KMS-11 (cell line): ENCODE measurements around the gene RITA1.

Source experiments
- H2AFZ ChIP-seq: fragments of 200-600 bp; sonication (generic); 2 replicates; pipeline ENCODE4 v1.6.1; 2016; ENCODE audit warnings: antibody characterized with exemption, mixed run types, low read depth
- H3K27ac ChIP-seq: fragments of 200-600 bp; sonication (generic); 2 replicates; pipeline ENCODE4 v1.6.1; 2016; ENCODE audit warnings: mild to moderate bottlenecking, mixed run types
- H3K27me3 ChIP-seq: fragments of 200-600 bp; sonication (generic); 2 replicates; pipeline ENCODE4 v1.6.1; 2017; ENCODE audit warnings: mild to moderate bottlenecking, low read depth, mixed run types, moderate library complexity; ENCODE audit not compliant: insufficient read depth
- H3K36me3 ChIP-seq: fragments of 200-600 bp; sonication (generic); 2 replicates; pipeline ENCODE4 v1.6.1; 2017; ENCODE audit warnings: mild to moderate bottlenecking, mixed run types; ENCODE audit not compliant: insufficient read depth
- H3K4me1 ChIP-seq: fragments of 200-600 bp; sonication (generic); 2 replicates; pipeline ENCODE4 v1.6.1; 2016; ENCODE audit warnings: mild to moderate bottlenecking, low read depth, mixed run types; ENCODE audit not compliant: poor library complexity, severe bottlenecking
- H3K4me2 ChIP-seq: fragments of 200-600 bp; sonication (generic); 2 replicates; pipeline ENCODE4 v1.7.0; 2016; ENCODE audit warnings: mild to moderate bottlenecking, mixed run types
- H3K4me3 ChIP-seq: fragments of 200-600 bp; sonication (generic); IDR thresholded peaks from 2 replicates; pipeline ENCODE4 v1.6.1; 2017; ENCODE audit warnings: low read depth, low read length, mixed read lengths; ENCODE audit not compliant: insufficient read depth
- H3K79me2 ChIP-seq: fragments of 200-600 bp; sonication (generic); 2 replicates; pipeline ENCODE4 v1.6.1; 2016; ENCODE audit warnings: low read depth, mixed run types; ENCODE audit not compliant: insufficient read depth
- H3K9ac ChIP-seq: fragments of 200-600 bp; sonication (generic); 2 replicates; pipeline ENCODE4 v1.6.1; 2016; ENCODE audit warnings: mild to moderate bottlenecking, mixed run types
- H4K20me1 ChIP-seq: fragments of 200-600 bp; sonication (generic); 2 replicates; pipeline ENCODE4 v1.6.1; 2016; ENCODE audit warnings: mild to moderate bottlenecking, mixed run types; ENCODE audit not compliant: insufficient read depth
- CTCF ChIP-seq: fragments of 200-600 bp; sonication (generic); conservative IDR thresholded peaks from 2 replicates; pipeline ENCODE4 v1.6.1; 2017; ENCODE audit warnings: low read depth, mild to moderate bottlenecking, antibody characterized with exemption, low read length, moderate library complexity, mixed read lengths

Gene RITA1

DNA sequence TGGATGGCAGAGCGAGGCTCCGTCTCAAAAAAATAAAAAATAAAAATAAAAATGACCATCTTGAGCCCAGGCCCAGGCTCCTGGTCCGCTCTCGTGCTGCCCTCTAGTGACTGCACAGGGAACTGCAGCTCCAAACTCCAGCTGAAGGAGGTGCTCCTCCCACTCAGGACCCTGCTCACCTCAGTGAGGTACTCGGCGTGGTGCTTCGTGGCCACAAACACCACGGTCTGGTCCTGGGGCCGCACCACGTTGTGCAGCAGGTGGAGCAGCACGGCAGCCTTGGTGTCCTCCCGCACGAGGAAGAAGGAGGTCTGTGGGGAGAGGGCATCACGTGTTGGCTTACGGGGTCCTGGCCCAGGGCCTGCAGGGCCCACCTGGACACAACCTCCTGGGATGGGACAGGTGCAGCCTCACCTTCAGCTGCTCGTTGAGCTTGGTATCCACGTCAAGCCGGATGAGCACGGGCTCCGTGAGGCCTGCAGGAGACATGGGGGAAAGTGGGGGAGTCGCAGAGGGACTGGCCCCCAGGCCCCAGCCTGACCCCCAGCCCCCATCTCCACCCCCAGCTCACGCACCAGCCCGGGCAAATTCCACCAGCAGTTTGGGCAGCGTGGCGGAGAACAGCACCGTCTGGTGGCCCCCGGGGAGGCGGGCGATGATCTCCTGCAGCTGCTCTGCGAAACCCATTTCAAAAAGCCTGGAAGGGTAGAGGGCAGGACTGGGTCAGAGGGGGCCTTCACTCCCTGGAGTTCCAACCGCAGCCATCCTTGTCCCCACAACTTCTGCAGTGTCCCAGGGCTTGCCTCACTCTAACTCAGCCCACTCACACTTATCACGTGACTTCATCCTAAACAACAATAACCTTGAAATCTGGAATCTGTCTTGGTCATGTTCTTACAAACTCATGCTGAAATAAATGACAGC, 10.8 kb upstream of the RITA1 start:
- peak; percentile 88 for TF ChIP-seq CTCF
- peak overlapping the region; percentile 41 for H3K4me2 ChIP-seq

DNA sequence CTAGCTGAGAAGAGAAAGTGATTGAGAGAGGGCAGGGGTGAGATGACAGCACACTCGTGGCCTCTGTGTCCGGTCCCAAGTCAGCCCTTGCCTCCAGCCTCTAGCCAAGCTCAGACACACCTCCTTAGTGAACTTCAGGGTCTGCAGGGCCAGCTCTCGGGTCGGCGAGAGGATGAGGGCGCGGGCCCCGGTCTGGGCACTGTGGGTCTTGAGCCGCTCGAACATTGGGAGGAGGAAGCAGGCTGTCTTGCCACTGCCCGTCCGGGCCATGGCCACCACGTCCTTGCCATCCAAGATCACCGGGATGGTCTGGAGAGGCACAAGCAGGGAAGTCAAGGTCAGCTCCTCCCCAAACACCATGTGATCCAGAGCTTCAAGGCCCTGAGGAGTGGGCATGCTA, 6.5 kb upstream of the RITA1 start:
- H3K27ac ChIP-seq, result no peak overlapping the region
- no peak overlapping the region for H2AFZ ChIP-seq
- no peak overlapping the region for H3K9ac ChIP-seq
- H3K36me3 ChIP-seq, result peaks cover 6% of the 10 kb centered on the region; the same call in 1 of the 2 replicates
- peaks cover 25% of the 10 kb centered on the region for H3K79me2 ChIP-seq
- TF ChIP-seq CTCF, result no peak
- no peaks in the 10 kb centered on the region for H4K20me1 ChIP-seq
- no peaks in the 10 kb centered on the region for H3K27me3 ChIP-seq
- H3K4me3 ChIP-seq, result no peak overlapping the region
- H3K4me2 ChIP-seq, result no peak overlapping the region
- peaks cover 14% of the 10 kb centered on the region for H3K4me1 ChIP-seq

More for the DNA sequence above, 10.8 kb upstream of the RITA1 start:
- Histone ChIP-seq H3K27me3 (no peaks in the 10 kb centered on the region), H3K4me3 (no peak overlapping the region), H2AFZ (no peak overlapping the region), H3K36me3 (peaks cover 6% of the 10 kb centered on the region; the same call in 1 of the 2 replicates), H4K20me1 (no peaks in the 10 kb centered on the region), H3K9ac (no peak overlapping the region), H3K79me2 (no peaks in the 10 kb centered on the region), H3K27ac (peak overlapping the region; percentile 69), H3K4me1 (peaks cover 42% of the 10 kb centered on the region)

- Histone ChIP-seq H3K4me3 (no peak overlapping the region), H3K9ac (no peak overlapping the region), H3K27ac (no peak overlapping the region), H3K4me2 (no peak overlapping the region), H3K79me2 (peaks cover 30% of the 10 kb centered on the region), H3K27me3 (no peaks in the 10 kb centered on the region), H3K36me3 (peaks cover 6% of the 10 kb centered on the region; the same call in 1 of the 2 replicates), H3K4me1 (peaks cover 8% of the 10 kb centered on the region), H4K20me1 (no peaks in the 10 kb centered on the region), H2AFZ (no peak overlapping the region)
- TF ChIP-seq CTCF, result no peak
Observed at GRCh38 chr12:113180333-113180732, 5.2 kb upstream of the RITA1 start.

DNA sequence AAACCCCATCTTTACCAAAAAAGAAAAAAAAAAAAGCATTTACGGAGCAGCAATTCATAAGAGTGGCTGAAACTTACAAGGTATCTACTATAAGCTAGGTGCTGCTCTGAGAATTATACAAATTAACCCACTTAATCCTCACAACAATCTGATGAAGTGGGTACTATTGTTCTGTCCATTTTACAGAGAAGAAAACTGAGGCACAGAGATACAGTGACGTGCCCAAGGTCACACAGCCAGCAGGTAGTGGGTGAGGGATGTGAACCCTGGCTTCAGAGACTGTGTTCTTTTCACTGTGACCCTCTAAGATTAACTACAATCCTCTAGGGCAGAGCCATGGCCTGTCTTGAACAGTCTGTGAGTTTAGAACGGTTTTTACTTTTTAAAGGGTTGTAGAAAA, 3.5 kb upstream of the RITA1 start:
- Histone ChIP-seq H3K27ac (no peak overlapping the region), H2AFZ (no peak overlapping the region), H3K4me3 (no peak overlapping the region), H3K4me2 (no peak overlapping the region), H3K9ac (no peak overlapping the region), H3K4me1 (peaks cover 16% of the 10 kb centered on the region), H3K36me3 (peaks cover 6% of the 10 kb centered on the region; the same call in 1 of the 2 replicates), H3K79me2 (peaks cover 30% of the 10 kb centered on the region), H3K27me3 (no peaks in the 10 kb centered on the region), H4K20me1 (no peaks in the 10 kb centered on the region)
- TF ChIP-seq CTCF, result no peak
